HG02588 (cell line): ENCODE measurements around the gene C9orf50.
"Not testable (repeated sequence)": the region's sequence is repeated elsewhere in the genome, so short reads cannot be mapped to it uniquely, and the experiment has no call there.

ENCODE experiments used
- ATAC-seq: cut with Tn5 transposase; IDR thresholded peaks from one replicate; pipeline ENCODE4 v1.9.1; 2021; ENCODE audit warnings: mild to moderate bottlenecking, moderate library complexity; ENCODE audit not compliant: unreplicated experiment

C9orf50 gene

DNA sequence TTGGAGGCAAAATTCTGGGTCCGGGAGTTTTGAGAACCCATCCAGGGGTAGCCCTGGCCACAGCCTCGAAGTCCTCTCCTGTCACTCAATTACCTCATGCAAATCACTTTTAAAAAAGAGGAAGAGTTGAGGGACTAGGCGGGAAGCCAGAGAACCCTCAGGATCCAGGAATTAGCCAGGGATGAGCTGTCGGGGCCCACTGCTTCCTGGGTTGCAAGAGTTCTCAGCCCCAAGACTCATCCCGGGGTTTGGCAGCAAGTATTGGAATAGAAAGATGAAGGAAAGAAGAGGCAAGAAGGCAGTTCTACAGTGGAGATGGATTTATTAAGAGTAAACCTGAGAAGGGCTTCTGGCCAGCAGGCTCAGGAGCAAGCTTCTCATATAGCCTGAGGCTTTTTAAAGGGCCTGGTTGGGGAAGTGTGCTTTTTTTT, 25.6 kb downstream of the C9orf50 start:
- ATAC-seq: no peak

DNA sequence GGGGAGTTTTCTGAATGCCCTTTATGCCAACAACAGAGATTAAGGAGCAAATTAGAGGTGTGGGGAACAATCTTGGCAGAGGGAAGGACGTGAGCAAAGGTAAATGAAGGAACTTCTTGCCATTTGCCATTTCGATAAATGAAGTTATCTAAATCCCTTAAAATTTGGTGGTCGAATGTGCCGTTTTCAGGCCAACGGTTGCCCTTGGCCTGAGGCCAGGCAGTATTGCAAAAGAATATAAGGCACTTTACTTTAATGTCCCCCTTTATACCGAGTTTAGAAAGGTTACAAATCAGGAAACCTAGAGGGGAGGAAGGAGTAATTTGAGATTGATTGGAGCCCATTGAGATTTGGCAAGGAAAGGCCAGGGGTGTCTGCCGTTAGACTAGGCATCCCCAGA, 26.3 kb downstream of the C9orf50 start:
- no peak for ATAC-seq

DNA sequence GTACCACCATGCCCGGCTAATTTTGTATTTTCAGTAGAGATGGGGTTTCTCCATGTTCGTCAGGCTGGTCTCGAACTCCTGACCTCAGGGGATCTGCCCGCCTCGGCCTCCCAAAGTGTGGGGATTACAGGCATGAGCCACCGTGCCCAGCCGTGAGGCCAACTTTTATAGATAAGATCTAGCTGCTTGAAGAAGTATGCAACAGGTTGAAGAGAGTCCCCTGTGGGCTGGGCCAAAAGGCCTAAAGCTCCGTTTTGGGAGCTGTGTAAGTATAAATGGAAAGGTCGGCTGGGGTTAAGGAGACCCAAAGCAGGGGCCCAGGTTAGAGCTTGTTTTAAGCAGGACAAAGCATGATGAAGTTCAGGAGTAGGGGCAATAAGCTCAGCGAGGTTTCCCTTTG, 28.1 kb downstream of the C9orf50 start:
- not testable (repeated sequence) for ATAC-seq

DNA sequence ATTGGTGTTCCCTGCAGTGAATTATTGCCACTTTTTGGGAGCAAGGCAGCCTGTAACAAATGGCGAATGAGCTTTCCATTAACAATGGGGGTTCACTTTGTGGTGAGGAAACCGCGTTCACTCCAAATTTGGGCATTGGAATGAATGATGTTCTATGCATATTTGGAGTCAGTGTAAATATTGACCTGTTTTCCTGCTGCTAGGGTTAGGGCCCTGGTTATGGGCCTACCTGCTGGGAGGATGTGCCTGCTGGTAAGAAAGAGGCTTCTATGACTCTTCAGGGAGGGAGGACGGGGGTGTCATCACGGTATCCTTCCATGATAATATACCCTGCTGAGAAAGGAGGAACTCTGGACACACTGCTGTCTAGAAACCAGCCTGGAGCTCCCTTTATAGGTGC, 29.0 kb downstream of the C9orf50 start:
- no peak for ATAC-seq

DNA sequence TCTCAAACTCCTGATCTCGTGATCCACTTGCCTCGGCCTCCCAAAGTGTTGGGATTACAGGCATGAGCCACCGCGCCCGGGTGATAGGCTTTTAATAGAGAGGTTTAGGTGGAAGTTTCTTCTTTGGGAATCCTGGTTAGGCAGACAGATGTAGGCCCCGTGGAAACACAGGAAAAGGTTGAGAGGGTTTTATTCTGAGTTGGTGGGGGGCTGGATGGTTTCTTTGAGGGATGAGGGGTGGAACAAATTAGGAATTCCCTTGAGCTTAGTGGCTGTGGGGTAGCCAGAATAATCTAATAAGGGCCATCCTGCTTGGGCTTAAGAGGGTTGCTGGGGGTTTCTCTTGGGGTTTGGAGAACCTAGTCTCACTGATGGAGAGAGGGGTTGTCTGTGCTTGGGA, 30.4 kb downstream of the C9orf50 start:
- ATAC-seq: no peak

DNA sequence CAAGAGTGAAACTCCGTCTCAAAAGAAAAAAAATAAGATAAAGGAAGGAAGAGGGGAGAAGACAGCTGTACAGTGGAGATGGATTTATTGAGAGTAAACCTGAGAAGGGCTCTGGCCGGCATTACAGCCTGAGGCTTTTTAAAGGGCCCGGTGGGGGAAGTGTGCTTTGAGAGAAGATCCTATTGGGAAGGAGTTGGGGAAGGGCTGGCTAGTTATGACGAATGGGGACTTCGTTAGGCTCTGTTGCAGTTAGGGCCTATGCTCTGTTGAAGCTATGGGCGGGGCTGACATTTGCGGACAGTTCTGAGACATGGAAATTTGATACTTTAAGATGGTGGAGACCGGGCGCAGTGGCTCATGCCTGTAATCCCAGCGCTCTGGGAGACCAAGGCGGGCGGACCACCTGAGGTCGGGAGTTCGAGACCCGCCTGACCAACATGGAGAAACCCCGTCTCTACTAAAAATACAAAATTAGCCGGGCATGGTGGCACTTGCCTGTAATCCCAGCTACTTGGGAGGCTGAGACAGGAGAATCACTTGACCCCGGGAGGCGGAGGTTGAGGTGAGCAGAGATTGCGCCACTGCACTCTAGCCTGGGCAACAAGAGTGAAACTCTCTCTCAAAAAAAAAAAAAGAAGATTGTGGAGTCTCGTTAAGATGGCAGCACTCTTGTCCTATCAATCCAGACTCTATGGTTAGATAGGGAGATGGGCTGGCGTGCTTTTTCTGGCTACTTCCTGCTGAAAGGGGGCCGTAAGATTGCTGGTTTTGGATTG, 33.2 kb downstream of the C9orf50 start:
- ATAC-seq: no peak

DNA sequence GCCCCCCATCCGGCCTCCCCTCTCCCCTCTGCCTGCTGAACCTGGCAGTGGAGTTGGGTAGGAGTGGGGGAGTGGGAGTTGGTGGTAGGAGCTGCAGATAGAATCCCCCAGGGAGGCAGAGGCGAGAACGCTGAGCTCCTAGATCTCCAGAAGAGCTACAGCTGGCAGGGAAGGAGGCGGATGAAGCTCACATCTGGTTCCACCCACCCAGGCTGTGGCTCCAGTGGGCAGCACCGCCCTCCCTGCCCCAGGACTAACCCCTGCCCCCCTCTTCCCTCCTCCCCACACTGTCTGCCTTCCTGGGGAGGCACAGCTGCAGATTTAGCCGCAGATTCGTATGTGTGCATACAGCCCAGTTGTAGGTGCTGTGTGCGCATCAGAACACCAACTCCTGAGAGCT, 34.2 kb downstream of the C9orf50 start:
- ATAC-seq: no peak

DNA sequence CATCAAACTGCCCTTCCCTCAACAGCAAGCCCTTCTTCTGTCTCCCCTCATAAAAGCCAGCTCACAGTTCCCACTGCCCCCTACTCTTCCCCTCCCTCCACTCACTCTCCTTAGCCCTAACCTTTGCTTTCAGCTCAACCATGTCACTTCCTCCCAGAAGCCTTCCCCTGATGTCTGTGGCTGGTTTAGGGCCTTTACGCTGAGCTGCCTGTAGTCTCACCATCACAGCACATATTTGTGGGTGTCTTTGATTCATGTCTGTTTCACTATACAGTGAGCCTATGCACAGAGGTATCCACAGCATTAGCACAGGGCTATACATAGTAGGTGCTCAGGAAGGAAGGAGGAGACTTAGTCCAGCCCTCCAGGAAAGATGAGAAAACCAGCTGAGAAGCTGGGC, 34.7 kb downstream of the C9orf50 start:
- no peak for ATAC-seq

DNA sequence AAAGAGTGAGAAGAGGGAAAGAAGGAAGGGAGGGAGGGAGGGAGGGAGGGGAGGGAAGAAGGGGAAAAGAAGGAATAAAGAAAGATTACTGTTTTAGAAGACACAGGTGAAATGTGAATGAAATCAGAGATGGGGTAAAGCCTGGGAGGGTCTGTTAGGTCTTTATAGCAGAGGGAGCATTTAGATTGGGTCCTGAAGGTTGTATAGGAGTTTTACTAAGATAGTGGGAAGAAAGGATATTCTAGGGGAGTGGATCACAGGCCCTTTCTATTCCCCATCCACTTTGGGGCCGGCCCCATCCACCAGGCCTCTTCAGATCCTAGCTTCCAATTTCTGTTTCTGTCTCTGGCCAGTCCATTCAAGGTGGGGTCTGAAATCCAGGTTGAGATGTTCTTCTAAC, 35.5 kb downstream of the C9orf50 start:
- ATAC-seq: no peak

DNA sequence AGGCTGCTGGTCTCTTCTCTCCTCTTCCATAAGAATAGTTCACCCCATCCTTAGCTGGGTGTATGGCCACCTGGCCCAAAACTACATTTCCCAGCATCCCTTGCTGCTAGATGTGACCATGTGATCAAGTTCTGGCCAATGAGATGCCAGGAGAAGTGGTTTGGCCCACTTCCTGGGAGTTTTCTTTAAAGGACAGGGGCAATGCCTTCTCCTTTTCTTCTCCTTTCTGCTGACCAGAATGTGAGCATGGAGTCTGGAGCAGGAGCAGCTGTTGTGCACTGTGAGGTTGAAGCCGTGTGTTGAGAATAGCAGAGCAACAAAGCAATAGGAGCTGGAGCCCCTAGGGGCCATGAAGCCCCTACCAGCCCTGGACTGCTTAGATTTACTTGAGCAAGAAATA, 36.8 kb downstream of the C9orf50 start:
- no peak for ATAC-seq

DNA sequence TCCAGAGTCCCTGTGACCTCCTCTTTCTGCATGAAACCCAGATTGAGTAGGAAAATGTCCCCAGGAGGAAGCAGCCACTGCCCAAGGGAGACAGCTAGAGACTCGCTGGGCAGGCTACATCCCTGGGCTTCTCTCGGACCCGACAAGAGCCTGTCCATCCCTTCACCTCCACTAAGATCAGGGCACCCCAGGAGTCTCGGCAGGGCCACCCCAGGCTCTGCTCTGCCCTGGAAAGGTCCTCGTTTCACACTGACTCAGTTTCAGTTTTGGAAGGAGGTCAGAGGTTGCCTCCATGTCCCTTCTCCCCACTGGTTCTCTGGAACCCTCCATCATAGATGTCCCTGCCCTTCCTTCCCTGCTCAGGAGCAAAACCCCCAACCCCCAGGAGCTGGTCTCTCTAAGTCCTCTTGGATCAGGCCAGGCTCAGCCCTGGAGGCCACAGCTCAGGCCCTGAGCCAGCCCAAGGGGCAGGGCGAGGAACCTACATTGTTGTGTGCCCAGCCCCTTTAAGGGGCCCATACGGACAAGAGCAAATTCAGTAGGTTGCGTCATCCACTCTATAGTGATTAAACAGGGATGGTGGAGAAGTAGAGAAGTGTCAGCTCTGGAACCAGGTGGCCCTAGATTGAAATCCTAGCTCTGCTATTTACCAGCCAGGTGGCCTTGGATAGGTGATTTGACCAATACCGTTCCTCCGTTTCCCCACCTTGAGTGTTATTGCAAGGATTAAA, 37.4 kb downstream of the C9orf50 start:
- ATAC-seq: no peak

DNA sequence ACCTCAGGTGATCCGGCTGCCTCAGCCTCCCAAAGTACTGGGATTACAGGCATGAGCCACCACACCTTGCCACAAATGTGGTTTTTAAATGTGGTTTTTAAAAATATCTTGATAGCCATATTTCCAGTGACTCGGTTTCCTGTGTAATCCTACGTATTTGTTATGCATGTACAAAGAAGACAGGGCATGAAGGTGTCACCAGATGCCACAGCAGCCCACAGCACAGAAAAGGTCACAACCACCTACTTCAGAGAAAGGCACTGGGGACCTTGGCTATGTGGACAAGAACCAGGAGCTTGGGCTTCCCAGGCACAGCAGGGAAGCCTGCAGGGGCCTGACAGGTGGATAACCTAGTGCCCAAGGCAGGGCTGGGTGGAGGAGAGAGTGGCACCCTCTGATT, 38.0 kb downstream of the C9orf50 start:
- ATAC-seq: no peak

DNA sequence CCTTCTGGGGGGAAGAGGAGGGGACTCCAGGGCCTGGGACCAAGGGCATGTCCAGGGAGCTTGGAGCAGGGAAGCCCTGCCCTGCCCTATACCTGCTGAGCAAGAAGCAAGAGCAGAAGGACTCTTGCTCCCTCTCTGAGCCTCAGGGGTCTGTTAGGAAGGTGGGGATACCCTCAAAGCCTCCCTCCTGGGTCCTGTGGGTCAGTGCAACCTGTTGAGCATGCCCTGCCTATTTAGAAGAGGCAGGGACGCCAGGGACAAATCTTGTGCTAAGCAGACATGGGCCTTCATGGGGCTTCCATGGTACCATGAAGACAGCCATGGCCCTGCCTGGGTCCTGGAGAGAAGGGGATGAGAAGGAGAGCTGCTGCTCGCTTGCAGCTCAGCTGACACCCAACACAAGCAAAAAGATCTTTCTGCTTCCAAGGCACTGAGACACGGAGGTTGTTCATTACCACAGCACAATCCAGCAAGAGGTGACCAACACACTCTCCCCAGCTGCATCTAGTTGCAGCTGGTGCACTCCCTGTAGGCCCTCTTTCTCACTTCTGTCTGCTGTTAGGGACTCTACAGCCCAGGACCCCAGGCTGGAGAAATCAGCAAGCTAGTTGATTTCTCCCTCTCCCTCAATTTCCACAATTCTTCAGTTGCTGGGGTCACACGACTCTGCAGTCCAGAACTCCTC, 39.3 kb downstream of the C9orf50 start:
- no peak for ATAC-seq

DNA sequence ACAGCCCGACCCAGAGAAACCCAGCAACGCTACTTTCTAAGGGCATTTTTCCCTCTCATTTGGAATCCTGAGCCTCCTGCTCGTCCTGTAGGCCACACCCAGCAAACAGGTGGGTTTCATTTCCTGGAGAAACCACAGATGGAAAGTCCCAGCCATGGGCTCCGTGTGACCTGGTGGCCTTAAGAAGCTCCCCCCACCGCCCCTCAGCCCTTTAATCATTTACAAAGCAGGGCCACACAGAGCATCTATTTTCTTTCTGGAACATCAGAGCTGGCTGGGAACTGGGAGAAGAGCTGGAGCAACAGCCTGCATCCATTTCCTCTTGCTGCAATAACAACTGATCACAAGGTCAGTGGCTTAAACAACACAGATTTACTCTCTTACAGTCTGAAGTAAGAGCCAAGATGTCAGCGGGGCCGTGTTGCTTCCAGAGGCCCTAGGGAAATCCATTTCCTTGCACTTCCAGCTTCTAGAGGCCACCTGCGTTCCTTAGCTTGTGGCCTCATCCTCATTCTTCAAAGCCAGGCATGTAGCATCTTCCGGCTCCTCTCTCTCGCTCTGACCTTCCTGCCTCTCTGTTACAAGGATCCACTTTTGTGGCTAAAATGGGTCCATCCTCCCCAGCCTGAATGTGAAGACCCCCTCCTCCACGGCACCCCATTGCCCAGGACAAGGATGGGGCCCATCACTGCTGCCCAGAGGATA, 40.5 kb downstream of the C9orf50 start:
- ATAC-seq: no peak

DNA sequence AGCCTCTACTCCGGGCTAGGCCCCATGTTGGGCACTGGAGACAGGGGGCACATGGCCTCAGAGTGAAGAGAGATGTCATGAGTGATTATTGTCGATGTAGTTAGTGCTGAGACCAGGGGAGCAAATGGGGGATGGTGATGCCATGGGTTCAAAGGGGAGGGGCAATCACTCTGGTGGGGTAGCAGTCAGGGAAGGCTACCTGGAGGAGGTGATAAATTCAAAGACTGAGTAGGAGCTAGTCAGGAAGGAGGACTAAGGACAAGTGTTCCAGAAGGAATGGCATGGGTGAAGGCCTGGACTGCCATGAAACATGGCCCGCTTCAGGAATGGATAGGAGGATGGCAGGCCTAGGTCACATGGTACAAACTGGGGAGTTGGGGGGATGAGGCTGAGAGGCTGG, 41.6 kb downstream of the C9orf50 start:
- no peak for ATAC-seq

DNA sequence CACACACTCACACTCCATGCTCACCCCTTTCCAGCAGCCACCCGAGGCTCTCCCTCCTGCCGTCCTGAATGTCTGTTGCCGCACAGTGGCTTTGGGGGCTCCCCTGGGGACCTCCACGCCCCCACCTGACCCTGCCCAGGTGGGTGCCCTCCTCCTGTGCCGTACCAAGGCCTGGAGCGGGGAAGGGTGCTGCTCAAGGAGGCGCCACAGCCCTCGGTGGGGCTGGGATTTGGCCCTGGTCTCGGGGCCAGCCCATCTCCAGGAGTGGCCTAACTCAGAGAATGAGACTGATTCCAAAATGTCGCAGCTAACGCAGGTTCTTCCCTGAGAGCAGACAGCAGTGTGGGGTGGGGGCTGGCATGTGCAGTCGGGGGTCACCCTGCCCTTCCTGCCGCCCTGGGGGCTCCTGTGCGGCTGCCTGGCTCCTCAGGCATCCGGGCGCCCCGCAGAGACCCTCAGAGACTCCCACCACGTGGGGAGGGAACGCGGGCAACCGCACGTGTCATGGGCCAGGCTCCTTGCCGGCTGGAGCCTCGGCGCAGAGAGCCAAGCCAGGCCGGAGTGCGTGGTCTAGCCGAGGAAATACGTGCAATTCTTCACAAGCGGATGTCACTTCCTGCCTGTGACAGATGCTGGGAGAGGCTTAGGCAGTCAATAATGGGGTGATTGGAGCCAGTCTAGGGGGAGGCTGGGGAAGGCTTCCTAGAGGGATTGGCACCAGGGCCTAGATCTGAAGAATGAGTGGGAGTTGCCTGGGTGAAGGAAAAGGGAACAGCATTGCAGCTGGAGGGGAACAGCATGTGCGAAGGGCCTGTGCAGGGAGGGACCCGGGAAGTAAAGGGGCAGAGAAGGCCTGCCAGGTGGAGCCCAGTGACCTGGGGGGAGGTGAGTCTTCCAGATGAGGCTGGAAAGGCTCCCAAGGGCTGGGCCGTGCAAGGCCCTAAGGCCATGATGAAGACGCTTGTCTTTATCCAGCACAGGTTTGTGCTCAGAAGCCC, 44.1 kb downstream of the C9orf50 start:
- ATAC-seq: no peak

DNA sequence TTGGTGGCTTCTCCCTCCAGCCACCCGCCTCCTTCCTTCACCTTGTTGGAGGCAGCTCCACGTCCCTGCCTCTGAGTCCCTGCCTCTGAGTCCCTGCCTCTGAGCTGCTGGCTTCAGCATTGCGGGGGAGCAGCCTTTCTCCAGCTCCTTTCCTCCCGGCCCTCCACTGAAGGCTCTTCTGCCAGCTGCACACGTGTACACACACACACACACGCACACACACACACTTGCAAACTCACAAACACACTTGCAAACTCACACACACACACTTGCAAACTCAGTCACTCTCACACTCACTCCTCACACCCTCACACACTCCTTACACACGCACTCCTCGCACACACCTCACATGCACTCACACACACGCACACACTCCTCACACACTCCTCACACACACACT, 45.1 kb downstream of the C9orf50 start:
- no peak for ATAC-seq

DNA sequence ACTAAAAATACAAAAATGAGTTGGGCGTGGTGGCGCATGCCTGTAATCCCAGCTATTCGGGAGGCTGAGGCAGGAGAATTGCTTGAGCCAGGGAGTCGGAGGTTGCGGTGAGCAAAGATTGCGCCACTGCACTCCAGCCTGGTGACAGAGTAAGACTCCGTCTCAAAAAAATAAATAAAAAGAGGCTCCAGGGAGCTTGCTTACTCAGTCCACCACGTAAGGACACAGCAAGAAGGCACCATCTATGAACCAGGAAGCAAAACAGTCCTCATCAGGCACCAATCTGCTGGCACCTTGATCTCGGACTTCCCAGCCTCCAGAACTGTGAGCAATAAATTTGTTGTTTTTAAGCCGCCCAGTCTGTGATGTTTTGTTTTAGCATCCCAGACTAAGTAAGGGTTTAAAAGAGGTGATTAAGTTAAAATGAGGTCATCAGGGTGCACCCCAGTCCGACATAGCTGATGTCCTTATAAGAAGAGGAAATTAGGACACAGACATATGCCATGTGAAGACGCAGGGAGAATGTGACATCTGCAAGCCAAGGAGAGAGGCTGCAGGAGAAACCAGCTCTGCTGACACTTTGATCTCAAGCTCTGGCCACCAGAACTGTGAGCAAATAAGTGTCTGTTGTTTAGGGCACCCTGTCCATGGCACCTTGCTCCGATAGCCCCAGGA, 45.9 kb downstream of the C9orf50 start:
- no peak for ATAC-seq

DNA sequence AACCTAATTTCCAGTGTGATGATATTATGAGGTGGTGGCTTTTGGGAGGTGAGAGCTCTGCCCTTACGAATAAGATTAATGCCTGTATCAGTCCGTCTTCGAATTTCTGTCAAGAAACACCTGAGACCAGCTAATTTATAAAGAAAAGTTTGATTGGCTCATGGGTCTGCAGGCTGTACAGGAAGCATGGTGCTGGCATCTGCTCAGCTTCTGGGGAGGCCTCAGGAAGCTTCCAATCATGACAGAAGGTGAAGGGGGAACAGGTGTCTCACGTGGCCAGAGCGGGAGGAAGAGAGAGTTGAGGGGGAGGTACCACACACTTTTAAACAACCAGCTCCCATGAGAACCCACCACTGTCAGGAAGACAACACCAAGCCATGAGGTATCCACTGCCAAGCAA, 46.9 kb downstream of the C9orf50 start:
- no peak for ATAC-seq

DNA sequence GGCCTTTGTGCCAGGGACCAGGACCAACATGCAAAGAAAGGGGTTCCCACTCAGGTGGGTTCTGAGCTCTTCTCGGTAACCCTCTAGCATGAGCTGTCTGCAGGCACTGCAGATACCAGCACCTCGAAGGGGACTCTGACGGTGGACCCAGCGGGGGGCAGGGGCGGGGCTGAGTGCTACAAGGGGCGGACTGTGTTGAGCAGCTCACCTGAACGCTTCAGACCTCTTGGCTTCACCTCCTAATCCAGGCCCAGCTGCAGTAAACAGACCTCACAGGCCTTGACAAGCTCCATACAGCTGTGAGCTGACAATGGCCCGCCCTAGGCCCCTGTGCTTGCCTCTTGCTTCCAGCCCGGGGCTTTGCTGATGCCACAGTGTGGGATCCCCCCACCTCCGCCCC, 48.4 kb downstream of the C9orf50 start:
- no peak for ATAC-seq
